GM21390 (cell line): ENCODE measurements around the gene IRF9.

Experiments
- ATAC-seq: cut with Tn5 transposase; IDR thresholded peaks from one replicate; pipeline ENCODE4 v1.9.1; 2021; ENCODE audit not compliant: unreplicated experiment

Gene IRF9

DNA sequence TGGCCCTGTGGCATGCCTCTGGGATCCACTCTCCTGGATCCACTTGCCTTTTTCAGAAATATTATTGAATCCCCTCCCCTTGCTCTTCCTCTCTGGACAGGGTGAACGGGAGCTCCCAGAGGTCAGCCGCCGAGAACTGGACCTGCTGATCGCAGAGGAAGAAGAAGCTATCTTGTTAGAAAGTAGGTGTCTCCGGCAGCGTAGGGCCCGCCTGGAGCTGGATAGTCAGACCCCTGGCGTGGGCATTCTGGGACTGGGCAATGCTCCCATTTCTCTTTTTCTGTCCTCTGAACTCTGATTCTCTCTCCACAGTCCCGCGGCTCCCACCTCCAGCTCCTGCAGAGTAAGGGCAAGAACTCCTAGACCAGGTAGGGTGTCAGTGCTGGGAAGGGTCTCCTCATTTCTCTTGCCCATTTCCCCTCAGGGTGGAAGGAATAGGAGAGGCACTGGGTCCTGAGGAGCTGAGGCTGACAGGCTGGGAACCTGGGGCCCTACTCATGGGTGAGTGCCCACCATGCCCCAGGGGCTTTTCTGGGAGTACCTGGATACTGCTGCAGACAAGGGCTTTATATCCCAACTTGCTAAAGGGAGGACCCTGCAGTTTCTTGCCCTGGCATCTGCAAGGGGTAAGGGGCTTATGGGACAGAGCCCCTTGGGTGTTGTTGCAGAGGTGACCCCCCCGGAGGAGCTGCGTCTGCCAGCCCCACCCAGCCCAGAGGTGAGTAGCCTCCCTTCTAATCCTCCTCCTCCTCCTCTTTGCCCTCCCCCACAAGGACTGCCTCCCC, 16.2 kb downstream of the IRF9 start:
- ATAC-seq = no peak

DNA sequence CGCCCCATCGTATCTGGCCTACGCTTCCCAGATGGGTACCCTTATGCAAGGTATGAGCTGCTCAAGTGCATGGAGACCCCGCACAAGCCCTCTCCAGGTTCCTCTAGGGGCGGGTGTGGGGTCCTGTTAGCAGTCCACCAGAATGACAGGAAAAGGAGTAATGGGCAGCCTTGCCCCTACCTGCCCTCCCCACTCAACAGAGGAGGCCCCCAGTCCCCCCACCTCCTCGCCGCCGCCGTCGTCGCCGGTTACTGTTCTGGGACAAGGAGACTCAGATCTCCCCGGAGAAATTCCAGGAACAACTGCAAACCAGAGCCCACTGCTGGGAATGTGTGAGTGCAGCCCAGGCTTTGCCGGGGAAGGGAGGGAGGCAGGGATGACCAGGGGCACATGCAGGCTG, 16.8 kb downstream of the IRF9 start:
- ATAC-seq = no peak

DNA sequence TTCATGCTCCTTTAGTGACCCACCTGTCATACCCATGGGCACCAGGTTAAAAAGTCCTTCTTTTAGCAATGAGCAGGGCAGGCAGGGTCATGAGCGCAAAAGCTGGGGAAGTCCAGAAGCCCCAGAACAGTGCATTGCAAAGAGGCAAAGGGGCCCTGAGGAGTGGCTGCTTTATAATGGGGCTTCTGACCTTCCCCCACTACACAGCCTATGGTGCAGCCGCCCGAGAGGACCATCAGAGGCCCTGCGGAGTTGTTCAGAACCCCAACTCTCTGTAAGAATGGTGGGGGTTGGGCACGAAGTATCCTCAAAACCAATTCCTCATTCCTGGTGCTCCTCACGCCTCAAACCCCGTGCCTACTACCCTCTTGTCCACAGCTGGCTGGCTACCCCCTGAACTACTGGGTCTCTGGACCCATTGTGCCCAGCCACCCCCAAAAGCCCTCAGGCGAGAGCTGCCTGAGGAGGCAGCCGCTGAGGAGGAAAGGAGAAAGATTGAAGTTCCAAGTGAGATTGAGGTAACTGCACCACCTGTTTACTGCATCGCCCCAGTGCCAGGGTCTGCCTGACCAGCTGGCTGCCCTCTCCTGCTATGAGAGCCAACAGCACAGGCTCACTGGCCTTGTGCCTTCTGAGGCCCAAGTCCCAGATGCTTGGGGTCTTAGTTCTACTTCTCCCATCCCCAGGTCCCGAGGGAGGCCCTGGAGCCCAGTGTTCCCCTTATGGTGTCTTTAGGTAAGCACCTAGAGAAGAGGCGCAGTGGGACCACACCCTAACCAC, 17.5 kb downstream of the IRF9 start:
- no peak for ATAC-seq

GRCh38 chr14:24179294-24179960, 18.4 kb downstream of the IRF9 start:
- ATAC-seq = no peak

GRCh38 chr14:24179961-24180796, 19.1 kb downstream of the IRF9 start:
- no peak for ATAC-seq

DNA sequence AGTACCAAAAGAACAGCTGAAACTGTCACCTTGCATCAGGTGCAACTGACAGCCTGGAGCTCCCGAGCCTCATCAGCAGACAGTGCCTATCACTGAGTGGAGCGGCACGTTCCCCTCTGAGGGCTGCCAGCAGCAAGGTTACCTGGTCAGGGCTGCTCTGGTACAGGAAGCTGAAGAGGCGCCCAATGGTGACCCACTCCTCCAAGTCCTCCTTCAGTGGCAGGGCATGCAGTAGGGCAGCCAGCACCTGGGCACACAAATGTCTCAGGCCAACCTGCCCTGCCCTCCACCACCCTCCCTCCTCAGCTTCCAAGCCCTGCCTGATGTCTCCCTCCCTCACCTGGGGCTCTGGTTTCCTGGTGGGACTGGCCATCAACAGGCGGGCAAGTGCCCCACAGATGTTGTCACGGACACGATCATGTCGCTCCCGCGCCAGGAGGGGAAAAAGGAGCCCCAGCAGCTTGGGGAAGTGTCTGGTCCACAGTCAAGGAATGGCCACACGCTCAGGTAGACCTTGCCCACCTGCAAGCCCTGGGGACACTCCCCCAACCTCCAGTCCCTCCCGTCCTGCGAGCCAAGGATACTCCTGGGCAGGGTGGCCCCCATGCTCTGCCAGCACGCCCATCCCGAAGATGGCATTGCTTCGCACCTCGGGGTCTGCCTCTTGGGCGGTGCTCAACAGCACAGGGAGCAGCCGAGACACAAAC, 20.5 kb downstream of the IRF9 start:
- no peak for ATAC-seq

GRCh38 chr14:24182110-24182882, 21.2 kb downstream of the IRF9 start:
- ATAC-seq = no peak

- no peak for ATAC-seq
Measured at GRCh38 chr14:24183014-24183481, 22.0 kb downstream of the IRF9 start.

DNA sequence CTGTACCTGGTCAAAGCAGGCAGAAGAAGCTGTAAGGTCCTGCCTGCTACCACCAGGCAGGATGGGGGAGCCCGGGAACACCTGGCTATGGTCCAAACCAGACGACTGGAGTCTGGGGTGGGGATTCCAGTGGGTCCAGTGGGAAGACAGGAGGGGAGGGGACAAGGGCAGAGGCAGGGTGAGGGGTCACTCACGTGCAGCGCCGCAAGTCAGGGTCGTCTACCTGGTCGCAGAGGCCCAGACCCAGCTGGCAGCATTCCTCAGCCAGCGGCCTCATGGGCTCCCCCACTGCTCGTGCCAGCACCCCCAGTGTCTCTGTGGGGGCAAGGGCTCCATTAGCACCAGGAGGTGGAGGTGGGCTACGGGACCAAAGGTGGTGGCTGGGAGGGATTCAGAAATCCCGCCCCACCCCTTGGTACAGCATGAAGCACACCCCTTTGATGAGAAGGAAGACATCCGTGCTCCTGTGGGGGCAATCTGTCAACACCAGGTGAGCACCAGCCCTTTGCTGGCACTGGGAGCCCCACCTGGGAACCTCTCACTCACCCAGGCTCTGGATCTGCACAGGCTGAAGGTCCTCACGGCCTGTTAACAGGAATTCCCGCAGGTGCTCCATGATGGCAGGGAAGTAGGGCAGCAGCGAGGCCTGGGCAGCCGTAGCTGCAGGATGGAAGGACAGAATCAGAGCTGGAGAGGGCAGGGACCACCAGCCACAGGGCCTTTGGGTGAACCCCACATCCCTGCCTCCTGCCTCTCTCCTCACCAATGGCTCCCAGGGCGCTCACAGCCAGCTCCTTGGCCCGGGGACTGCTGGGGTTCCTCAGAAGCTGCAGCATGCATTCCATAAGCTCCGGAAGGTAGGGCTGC, 23.3 kb downstream of the IRF9 start:
- ATAC-seq = no peak

DNA sequence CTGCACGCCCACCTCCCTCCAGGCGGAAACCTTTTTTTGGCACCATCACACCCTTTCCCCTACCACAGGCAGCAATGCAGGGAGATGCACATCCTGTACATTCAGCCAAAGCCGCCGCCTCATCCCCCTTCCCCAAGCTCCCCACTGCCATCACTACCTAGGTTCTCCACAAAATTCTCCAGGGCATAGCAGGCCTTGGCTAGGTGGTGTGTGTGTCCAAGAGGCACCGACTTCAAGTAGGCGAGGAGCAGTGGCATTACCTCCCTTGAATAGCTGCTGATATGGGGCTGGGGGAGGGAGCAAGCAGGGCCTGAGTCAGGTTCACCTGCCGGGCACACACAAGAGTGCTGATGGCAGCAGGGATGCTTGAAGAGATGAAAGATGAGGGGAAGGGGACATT, 24.0 kb downstream of the IRF9 start:
- ATAC-seq = no peak

GRCh38 chr14:24185741-24186140, 24.7 kb downstream of the IRF9 start:
- no peak for ATAC-seq

DNA sequence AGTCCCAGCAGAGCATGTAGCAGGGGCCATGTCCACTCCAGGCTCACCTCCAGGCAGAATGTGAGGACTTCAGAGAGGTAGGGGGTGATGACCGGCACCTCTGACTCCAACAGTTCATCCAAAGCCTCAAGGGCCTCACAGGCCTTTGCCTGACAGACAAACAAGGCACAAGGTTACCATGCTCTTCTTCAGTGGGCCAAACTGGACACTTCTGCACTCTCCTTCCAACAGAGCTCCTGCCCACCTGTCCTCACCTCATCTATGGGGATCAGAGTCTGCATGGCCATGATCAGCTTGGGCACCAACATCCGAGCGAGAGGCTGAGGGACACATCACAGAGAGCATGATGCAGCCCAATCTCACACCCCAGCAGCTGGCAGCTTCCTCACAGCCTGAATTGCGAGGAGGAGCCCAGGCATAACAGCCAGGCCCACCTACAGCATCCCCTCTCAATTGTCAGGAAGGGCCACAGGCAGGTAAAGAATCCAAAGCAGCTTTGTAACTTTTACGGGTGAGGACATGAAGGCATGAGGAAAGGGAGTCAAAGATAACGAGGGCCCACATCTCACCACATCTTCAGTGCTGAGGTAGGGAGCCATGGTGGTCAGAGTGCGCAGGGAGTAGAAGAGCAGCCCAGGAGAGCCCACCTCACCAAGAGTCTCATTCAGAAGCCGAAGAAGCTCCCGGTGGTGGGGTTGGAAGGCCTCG, 25.9 kb downstream of the IRF9 start:
- no peak for ATAC-seq

- no peak for ATAC-seq
Measured at GRCh38 chr14:24187539-24187915, 26.5 kb downstream of the IRF9 start.

DNA sequence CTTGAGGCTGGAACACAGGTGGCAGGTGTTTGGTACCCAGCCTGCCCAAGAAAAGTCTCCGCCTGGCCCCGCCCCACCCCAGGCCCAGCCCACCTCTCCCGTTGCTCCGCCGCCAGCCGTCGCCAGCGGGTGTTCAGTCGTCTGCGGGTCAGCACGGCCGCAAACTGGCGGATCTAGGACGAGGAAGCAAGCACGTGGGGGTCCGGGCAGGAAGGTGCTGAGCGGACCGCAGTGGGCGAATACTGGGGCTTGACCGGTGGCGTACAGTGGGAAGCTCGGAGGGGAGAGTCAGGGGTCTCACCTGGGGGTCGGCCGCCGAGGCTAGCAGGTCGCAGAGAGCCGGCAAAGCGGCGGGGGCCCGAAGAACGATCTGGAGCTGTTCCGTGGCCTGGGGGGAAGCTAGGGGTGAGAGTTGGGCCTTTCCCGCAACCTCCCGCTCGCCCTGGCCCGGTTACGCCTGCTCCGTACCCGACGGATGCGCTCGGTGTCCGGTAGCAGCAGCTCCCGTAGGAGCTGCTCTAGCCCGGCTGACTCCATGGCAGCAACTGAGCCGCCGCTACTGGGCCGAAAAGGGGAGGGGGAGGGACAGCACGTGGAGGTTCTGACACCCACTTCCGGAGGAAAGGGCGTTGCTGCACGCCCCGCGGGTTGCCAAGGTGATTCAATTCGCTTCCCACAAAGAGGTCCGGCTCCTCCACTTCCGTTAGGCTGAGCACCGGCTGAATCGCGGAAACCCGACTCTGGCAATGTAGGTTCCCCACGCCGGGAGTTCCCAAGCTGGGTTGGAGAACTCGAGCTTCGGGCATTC, 27.4 kb downstream of the IRF9 start, which contains the start of gene IPO4:
Gene IPO4, minus strand, starts transcription at position 566 of the 808 bp plus-strand sequence. Its CDS starts 29 bp downstream, at position 537.
- ATAC-seq = peak; percentile 78

- no peak for ATAC-seq
Measured at GRCh38 chr14:24189059-24189375, 28.0 kb downstream of the IRF9 start.

DNA sequence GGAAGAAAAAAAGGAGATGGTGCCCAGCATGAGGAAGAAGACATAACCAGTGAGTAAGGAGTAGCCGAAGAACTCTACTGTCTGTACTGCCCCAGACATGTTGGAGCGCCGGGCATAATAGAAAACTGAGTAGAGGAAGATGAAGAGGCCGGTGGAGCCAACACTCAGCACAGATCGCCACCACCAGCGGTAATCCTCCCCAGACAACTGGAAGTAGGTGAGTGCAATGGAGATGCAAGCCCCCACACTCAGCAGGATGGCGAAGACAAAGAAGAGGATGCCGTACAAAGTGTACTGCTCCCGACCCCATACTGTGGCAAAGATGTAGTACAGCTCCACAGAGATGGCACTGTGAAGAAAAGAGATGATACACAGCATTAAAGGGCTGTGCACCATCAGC, 28.4 kb downstream of the IRF9 start:
- ATAC-seq = no peak

DNA sequence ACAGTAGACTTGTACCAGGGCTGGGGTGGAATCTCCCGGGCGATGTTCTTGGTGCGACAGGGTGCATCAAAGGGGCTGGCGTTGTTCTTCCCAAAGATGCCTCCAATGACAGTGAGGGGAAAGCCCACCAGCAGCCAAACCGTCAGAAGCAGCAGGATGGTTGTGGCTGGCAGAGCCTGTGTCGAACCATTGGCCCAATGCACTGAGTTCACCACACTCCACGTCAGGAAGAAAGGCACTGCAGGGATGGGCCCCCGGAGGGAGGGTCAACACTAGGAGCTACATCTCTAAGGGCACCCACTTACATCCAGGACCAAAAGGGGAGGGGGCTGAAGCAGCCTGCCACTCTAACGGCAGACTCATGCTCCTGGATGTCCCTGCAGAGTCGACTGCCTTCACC, 29.4 kb downstream of the IRF9 start:
- ATAC-seq = no peak
